Mucosa of descending colon (tissue), 3 donors: ENCODE measurements around the gene FSTL5. TPM values are rescaled to one million over a fixed set of nuclear protein-coding genes. Genes with fewer than 3 reads are reported as not detected.

Experiments used
- ATAC-seq: fragments of 200-7000 bp; cut with Tn5 transposase; one replicate; pipeline ENCODE4 v1.9.1; 2020; ENCODE audit warnings: mild to moderate bottlenecking, moderate library complexity
- DNase-seq, 3 donors: peaks; one replicate each; pipeline ENCODE4 v3.0.0-alpha.2; 2020
- H3K36me3 ChIP-seq: fragments of 200-600 bp; one replicate; pipeline ENCODE4 v1.8.0; 2021; ENCODE audit warnings: low read depth, mild to moderate bottlenecking
- H3K4me1 ChIP-seq: fragments of 200-600 bp; one replicate; pipeline ENCODE4 v1.8.0; 2021; ENCODE audit warnings: low read depth, mild to moderate bottlenecking
- H3K4me3 ChIP-seq: fragments of 200-600 bp; one replicate; pipeline ENCODE4 v1.8.0; 2021; ENCODE audit warnings: mild to moderate bottlenecking
- H3K9me3 ChIP-seq: fragments of 200-600 bp; one replicate; pipeline ENCODE4 v1.8.0; 2021; ENCODE audit warnings: mild to moderate bottlenecking
- CTCF ChIP-seq: fragments of 200-600 bp; IDR thresholded peaks from one replicate; pipeline ENCODE4 v1.8.0; 2022; ENCODE audit warnings: antibody characterized with exemption, mild to moderate bottlenecking
- intact Hi-C, 2 donors: fragments of 100-400 bp; cut with DNase I in 1 of 2; cut with micrococcal nuclease in 1 of 2; formaldehyde crosslinking; loops; one replicate each; pipeline versions ENCODE4 v1.11.0 to v1.11.1; 2022; cut with DNase I, micrococcal nuclease
- total RNA-seq, 3 donors: library from RNA; stranded (reverse); fragmentation: NEBNext Ultra II Directional in 2 of 3; extraction: Animal tissue kit (Norgen Biotek cat#: 25700) in 2 of 3; gene quantifications; one replicate each; pipeline versions ENCODE4 v1.2.1 to v1.2.4, GENCODE V29; 2021 to 2023
- donor health status: DM: no; HTN: no; CAD: no; lungs with moderate emphysema.
- donor health status: DM: no; HTN: no; CAD: no.
- donor health status: DM: no; HTN: yes; CAD: no.

Gene FSTL5
- total RNA-seq, 3 donors from 2014 or later = 1.8 TPM; not detected in 2

DNA sequence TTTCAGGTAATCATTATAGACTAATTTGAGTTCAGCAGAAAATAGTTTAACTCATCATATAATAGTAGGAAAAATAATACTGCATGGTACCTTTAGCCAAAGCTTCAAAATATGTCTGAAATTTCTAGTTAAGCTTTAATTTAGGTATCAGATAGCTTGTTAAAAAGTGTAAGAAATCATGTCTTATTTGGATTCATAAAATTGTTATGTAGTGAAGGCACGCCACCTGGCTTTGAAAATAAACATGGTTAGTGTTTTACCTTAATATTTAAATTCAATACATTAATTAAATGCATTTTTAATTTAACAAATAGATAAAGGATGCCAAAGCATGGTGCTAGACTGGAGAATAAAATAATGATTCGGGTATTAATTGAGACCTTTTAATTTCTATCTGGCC lies 211.4 kb downstream of the FSTL5 start:
- Histone ChIP-seq H3K4me3 (no peak overlapping the region), H3K9me3 (no peaks in the 10 kb centered on the region), H3K36me3 (no peaks in the 10 kb centered on the region), H3K4me1 (no peaks in the 10 kb centered on the region)
- DNase-seq = no peak
- no peak for TF ChIP-seq CTCF
- no peak for ATAC-seq
- intact Hi-C loops = no loop called here

DNA sequence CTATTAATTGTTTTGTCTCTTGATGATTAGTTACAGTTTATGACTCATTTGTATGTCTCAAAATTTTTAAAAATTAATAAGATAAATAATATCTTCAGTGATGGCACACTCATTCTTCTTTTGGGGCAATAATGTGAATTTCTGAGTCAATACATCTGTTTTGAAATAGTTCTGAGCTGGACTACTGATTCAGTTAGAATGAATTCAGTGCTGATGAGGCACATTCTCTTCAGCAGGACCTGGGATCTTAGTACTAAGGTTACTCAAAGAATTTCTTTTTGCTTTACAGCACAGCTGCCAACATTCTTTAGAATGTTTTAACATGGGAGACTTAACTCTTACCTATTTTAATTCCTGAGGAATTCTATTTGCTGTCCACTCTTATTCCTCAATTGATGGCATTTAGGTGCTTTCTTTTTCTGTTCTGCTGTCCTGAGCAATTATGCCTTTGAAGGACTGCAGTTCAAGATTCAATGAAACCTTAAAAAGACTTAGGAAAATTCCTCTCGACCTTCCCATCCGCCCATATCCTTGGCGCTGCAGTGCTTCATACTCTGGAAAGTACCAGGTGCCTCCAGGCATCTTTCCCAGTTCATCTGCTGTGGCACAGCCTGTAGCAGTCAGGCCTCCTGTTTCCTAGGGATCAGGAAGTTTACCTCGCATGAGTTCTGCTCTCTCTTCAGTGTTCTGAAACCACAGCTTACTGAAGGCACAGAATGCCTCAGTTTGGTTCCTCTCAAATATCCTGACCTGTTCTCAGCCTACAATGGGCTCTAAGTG lies 213.7 kb downstream of the FSTL5 start:
- DNase-seq (no peak), ATAC-seq (no peak)
- intact Hi-C loops = no loop called here
- TF ChIP-seq CTCF = no peak
- Histone ChIP-seq H3K9me3 (no peaks in the 10 kb centered on the region), H3K4me3 (no peak overlapping the region), H3K4me1 (no peaks in the 10 kb centered on the region), H3K36me3 (no peaks in the 10 kb centered on the region)

DNA sequence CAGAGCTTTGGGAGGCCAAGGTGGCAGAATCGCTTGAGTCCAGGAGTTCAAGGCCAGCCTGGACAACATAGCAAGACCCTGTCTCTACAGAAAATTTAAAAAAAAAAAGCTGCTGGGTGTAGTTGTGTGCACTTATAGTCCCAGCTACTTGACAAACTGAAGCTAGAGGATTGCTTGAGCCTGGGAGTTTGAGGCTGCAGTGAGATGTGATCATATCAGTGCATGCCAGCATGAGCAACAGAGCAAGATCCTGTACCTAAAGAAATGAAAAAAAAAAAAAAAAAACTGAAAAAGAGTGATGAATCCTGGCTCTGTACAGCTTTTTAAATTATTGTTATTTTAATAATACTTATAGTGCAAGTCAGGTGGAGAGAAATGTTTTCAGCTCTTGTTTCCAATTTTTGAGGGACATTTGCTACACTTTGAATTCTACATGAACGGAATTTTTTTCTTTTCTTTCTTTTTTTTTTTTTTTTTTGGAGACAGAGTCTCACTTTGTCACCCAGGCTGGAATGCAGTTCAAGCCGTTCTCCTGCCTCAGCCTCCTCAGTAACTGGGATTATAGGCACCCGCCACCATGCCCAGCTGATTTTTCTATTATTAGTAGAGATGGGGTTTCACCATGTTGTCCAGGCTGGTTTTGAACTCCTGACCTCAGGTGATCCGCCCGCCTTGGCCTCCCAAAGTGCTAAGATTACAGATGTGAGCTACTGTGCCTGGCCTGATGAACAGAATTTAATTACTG lies 215.6 kb downstream of the FSTL5 start:
- no peaks in the 10 kb centered on the region for H3K9me3 ChIP-seq
- H3K4me1 ChIP-seq = no peaks in the 10 kb centered on the region
- intact Hi-C loops = no loop called here
- H3K36me3 ChIP-seq = no peaks in the 10 kb centered on the region
- ATAC-seq (no peak), DNase-seq (no peak)
- no peak overlapping the region for H3K4me3 ChIP-seq
- TF ChIP-seq CTCF = no peak

- TF ChIP-seq CTCF = no peak
- DNase-seq (no peak), ATAC-seq (no peak)
- H3K9me3 ChIP-seq = no peaks in the 10 kb centered on the region
- H3K4me3 ChIP-seq = no peak overlapping the region
- H3K4me1 ChIP-seq = no peaks in the 10 kb centered on the region
- intact Hi-C loops = no loop called here
- H3K36me3 ChIP-seq = no peaks in the 10 kb centered on the region
Measured at GRCh38 chr4:161937596-161937995, 226.2 kb downstream of the FSTL5 start.

DNA sequence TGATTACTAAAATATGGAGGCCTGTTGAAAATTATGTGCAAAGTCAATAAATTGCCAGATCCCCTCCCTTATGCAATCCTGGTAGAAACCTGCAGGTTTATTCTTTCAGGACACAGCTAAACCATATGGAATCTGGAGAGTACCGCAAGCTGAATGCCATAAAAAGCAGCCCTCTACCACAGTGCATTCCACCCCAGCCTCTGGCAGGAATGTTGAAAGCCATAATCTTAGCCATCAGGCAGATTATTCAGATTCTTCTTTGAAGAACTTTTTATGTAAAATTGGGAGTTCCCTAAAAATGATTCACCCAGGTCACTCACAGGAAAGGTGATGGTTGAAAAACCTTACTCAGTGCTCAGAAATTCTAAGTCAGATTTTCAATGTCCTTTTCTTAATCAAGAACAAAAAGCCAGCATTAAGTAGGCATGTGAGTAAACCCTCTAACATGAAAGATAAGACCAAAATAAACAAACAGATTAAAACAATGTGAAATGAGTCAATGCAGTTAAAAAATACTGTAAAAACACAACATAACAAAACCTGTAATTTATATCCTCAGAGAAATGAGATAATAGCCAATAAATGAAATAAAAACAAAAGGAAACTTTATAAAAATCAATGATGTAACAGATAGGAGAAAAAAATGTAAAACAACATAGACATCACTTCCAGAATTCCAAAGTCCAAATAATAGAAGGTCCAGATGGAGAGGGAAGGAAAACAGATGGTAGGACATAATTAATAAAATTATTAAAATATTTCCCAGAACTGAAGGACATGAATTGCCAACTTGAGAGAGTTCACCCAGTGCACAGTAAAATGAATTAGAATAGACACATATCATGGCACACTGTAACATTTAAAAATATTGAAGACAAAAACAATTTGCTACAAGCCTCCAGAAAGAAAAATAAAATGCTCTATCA lies 226.9 kb downstream of the FSTL5 start:
- no peak overlapping the region for H3K4me3 ChIP-seq
- no peaks in the 10 kb centered on the region for H3K9me3 ChIP-seq
- no peaks in the 10 kb centered on the region for H3K36me3 ChIP-seq
- intact Hi-C loops = no loop called here
- ATAC-seq (no peak), DNase-seq (no peak)
- no peak for TF ChIP-seq CTCF
- H3K4me1 ChIP-seq = no peaks in the 10 kb centered on the region
